GM21619 (cell line): ENCODE data around the gene DLX4.

Experiments used
- ATAC-seq: cut with Tn5 transposase; IDR thresholded peaks from one replicate; pipeline ENCODE4 v1.9.1; 2021; ENCODE audit not compliant: unreplicated experiment

The DLX4 gene

DNA sequence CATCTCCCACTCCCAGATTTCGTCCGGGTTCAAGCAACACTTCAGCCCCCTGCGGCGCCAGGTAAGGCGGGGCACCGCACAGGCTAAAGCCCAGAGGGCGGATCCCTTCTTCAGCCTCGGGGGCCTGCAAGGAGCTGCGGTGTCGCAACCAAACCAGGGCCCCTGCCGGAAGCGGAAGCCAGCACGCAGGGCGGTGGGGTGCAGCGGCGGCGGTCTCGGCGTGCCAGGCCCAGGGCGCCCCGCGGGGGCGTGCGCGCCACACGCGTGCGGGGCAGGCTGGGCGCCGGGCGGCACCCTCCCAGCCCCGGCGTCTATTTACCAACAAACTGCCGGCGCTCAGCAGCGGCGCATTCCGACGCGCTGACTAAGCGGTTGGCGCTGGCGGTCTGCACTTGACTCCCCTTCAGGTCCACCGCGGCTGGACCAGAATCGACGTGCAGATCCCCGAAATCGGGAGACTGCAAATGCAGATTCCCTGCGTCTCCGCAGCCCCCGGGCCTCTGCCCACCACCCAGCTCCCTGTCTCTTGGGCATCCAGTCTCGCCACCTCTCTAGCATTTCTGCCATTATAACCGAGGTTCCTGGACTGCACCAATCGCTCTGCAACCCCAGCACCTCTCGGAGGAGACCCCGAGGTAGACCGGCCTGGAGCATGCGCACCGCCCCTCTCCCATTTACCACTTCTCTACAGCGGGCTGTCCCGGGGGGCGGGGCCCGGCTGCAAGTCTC, 421 bp upstream of the DLX4 start:
- no peak for ATAC-seq

DNA sequence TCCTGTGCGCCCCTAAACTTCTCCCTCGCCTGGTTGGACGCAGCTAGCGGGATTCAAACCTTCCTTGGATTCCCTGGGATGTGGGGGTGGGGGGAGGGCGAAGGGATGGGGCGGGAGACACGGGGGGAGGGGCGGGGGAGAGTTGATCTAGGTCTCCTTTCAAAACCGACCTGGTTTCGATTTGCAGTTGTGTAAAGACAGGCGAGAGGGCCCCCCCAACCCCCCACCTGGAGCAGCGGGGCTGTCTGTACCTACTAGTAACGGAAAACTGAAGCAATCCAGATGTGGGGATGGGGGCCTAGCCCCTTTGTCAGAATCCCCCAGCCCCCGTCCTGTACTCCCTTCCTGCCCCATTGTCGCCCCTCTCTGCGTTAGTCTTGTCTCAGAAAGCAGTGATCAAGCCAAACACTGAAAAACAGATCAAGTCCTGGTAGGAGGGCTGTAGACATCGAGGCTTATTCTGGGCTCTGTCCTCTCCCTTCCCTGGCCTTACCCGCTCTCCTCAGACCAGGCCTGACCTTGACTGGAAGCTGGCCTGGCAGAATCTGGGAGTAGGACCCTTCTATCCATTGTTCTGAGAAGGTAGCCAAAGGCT, 902 bp downstream of the DLX4 start:
- ATAC-seq = no peak

DNA sequence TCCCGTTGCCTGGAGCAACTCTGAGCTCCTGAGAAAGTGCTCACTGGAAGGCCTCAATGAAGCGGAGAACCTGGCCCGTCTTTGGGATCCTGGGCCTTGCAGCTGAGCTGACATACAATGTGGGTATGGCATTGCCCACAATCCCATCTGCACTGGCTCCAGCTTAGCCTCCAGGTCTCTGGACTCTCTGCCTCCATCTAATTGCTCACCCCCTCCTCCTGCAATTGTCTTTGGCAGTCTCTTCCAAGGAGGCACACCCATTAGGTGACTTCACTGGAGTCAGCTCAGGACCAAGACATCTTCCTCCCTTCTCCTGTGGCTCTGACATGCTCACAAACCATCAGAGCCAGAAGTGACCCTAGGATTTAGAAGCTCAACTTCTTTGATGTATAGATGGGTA, 1.5 kb downstream of the DLX4 start:
- ATAC-seq = no peak

DNA sequence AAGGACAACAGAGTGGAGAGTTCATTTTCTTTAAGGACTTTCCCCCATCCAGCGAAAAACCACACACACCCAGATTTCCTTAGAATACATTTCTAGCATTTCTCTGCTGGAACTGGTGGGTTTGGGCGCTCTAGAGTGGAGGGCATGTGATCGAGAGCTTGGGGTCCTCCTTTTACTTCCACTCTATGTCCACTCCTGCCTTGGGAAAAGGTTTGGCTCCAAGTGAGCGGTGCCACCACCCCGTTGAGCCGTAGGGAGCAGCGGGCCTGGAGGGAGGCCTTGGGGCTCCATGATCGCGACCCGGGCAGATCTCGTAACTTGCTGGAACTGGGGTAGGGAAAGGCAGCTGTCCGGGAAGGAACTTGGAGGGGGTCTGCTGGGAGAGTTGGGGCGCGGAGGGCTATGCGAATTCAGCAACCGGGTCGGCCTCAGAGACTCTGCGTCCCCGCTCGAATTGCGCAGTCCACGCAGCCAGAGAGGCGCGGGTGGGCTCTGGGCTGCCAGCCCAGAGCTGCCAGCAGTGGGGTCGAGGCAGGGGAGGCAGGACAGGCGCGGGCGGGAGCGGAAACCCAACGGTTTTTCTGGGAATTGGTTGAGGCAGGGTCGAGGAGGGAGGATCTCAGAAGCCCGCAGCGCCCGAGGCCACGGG, 2.3 kb downstream of the DLX4 start:
- ATAC-seq = no peak

- ATAC-seq = no peak
Observed at GRCh38 chr17:49971848-49972485, 3.0 kb downstream of the DLX4 start.

GRCh38 chr17:49972486-49973270, 3.7 kb downstream of the DLX4 start:
- no peak for ATAC-seq

DNA sequence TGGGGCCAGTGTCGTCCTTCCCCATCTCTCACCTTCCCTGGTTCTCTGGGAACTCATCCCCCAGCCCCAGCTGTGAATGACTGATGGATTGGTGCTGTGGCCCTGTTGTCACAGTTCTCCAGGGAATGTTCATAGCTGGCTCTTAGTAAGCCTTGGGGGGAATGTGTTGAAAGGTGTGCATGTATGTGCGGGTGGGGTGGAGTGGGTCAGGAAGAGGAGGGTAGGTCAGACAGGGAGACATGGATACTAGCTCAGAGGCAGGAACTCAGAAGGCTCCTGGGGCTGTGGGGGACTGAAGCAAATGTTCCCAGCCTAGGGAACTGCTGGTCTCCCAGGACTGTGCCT, 4.3 kb downstream of the DLX4 start:
- ATAC-seq = no peak

- ATAC-seq = no peak
Observed at GRCh38 chr17:49975531-49975930, 6.5 kb downstream of the DLX4 start.

- ATAC-seq = no peak
Observed at GRCh38 chr17:49976163-49976827, 7.3 kb downstream of the DLX4 start.

DNA sequence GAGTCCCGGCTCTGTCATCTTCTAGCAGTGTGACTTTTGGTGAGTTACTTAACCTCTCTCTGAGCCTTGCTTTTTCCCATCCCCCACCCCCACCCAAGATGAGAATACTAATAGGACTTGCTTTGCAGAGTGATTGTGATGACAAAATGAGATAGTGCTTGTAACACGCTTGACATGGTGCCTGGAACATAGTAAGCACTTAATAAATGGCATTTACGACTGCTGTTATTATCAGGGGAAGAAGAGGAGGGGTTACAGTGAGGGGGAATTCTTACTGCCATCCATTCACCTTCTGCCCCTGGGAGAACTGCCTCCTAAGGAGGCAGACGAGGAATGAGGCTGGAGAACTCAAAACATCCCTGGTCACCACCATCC, 7.8 kb downstream of the DLX4 start:
- ATAC-seq = no peak

DNA sequence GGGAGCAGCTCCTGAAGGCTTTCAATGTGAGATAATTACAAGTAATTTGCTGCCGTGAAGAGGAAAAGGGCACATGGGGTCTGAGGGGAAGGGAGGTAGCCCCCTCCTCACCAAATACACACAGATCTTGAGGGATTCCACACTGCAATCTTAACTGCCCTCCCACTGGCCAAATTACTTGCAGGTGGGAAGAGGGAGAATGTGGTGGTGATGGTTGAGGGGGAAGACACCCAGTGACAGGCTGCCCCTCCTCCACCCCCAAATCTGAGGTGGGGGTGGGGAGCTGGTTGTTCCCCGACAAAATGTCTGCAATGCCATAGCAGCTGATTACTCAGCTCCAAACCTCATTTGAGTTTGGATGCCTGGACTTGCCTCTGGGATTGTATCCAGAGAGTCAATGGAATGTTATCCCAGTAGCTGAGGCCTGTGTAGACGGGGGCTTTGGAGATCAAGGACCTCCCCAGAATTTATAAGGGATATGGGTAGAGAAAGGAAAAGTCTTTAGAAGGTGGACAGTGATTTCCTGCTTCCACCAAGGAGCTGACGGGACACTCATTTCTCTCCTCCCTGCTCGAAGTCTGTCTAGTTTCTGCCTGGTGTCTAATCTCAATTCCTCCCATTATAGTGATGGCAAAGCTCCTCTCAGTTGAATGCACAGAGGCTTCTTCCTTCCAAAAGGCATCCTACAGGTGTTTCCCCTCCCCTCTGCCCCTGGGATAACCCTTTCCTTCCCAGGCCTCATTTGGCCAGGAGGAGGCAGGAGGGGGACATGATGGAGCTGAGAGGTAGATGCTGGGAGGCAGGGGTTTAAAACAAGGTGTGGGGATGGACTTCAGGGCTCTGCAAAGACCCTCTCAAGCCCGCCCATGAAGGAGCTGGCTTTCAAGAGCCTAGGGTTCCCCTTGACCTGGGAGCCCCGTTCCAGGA, 8.7 kb downstream of the DLX4 start:
- no peak for ATAC-seq

DNA sequence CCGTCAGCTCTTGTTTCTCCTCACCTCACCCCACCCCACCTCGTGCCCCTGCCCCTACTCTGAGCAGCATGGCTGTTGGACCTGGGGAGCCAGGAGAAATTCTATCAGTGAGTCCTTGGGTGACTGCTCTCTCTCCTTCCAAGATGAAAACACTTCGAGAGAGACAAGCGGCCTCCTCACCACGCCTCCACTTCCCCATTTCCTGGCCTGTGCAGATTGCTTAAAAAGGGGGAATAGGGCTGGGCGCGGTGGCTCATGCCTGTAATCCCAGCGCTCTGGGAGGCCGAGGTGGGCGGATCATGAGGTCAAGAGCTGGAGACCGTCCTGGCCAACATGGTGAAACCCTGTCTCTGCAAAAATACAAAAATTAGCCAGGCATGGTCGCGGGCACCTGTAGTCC, 9.5 kb downstream of the DLX4 start:
- ATAC-seq = no peak

- no peak for ATAC-seq
Observed at GRCh38 chr17:49979748-49980479, 10.9 kb downstream of the DLX4 start.

DNA sequence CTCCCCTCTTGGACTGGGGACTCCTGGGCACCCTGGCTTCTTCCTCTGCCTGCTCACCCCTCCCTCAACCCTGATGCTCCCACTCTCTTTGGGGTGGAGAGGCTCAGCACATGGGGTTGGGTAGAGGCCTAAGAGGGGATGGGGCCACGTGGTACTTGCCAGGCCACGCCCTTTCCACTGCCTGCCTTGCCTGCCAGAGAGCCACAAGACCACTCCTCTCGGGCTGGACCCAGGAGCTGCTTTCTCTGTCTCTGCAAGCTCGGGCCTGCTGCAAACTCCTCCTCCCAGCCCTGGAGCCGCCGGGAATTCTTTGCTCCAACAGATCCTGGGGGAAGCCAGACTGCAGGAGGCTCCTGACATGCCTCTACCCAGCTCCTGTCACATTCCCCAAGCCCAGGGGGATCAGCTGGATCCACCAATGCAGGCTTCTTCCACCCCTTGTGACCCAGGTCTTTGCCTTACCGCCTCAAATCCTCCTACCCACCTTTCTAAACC, 11.8 kb downstream of the DLX4 start:
- ATAC-seq = no peak

DNA sequence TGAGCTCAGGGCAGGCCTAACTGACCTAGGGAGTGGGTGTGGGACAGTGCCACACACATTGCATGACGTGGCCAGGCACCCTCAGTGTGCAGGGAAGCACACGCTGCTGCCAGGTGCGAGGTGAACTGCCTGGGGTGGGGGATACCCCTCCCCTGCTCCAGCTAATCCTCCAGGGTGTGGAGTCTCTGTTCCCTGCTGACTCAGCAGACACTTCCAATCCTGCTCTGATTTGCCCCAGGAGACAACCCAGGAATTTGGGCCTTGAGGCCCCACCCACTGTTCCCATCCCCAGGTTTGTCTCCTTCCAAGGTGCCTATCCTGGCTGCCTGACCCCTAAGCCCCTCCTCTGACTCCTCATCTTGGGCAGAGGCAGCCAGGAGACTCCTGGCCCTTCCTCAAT, 15.3 kb downstream of the DLX4 start:
- no peak for ATAC-seq

- no peak for ATAC-seq
Observed at GRCh38 chr17:49984776-49985175, 15.8 kb downstream of the DLX4 start.

GRCh38 chr17:49985310-49985990, 16.5 kb downstream of the DLX4 start:
- ATAC-seq = no peak
